ENCODE results near the gene DIPK1A.
A peak's percentile ranks its signal among the peaks of the same experiment; 100 is the strongest.

Gene DIPK1A

GRCh38 chr1:92804721-92805201 lies 156.5 kb downstream of the DIPK1A start (continued):
- TF ChIP-seq CTCF (tag by site-specific recombination; IDR thresholded peaks at IDR 0.05) (no peak), ZFHX2 (tag by site-specific recombination; conservative IDR thresholded peaks at IDR 0.05) (no peak), ZBTB21 (tag by site-specific recombination; IDR thresholded peaks at IDR 0.05) (no peak), ZNF449 (tag by site-specific recombination; IDR thresholded peaks at IDR 0.05) (no peak), ZBTB6 (tag by site-specific recombination; IDR thresholded peaks at IDR 0.05) (no peak), SETDB1 (IDR thresholded peaks at IDR 0.05; ENCODE audit: insufficient read length, low read length) (no peak), ELK4 (IDR thresholded peaks at IDR 0.05; ENCODE audit: borderline replicate concordance, low read depth, low read length) (no peak), ZFP41 (tag by site-specific recombination; IDR thresholded peaks at IDR 0.05; ENCODE audit: borderline replicate concordance) (no peak), ZXDB (tag by site-specific recombination; IDR thresholded peaks at IDR 0.05) (peak; percentile 76), GLI2 (tag by site-specific recombination; IDR thresholded peaks at IDR 0.05; ENCODE audit: borderline replicate concordance, low read depth) (no peak), ZBTB8A (tag by site-specific recombination; IDR thresholded peaks at IDR 0.05) (no peak), ZNF211 (tag by site-specific recombination; IDR thresholded peaks at IDR 0.05; ENCODE audit: low read depth) (no peak), SP7 (tag by site-specific recombination; IDR thresholded peaks at IDR 0.05) (peak; percentile 40; the same call in 1 of the 2 replicates), ZNF184 (tag by site-specific recombination; IDR thresholded peaks at IDR 0.05) (no peak), ZNF560 (tag by site-specific recombination; IDR thresholded peaks at IDR 0.05; ENCODE audit: borderline replicate concordance) (no peak), ZNF350 (tag by site-specific recombination; IDR thresholded peaks at IDR 0.05) (peak; percentile 93), PRDM6 (tag by site-specific recombination; IDR thresholded peaks at IDR 0.05) (no peak), ZNF777 (tag by site-specific recombination; IDR thresholded peaks at IDR 0.05; ENCODE audit: borderline replicate concordance) (no peak), TRIM28 (IDR thresholded peaks at IDR 0.05; ENCODE audit: borderline replicate concordance, low read length) (peak; percentile 61; the same call in 1 of the 2 replicates), SCRT2 (tag by site-specific recombination; IDR thresholded peaks at IDR 0.05) (no peak), AEBP2 (tag by site-specific recombination; IDR thresholded peaks at IDR 0.05; ENCODE audit: borderline replicate concordance) (no peak), ZEB2 (tag by site-specific recombination; IDR thresholded peaks at IDR 0.05) (peak; percentile 58; the same call in 1 of the 2 replicates), ZNF580 (tag by site-specific recombination; IDR thresholded peaks at IDR 0.05) (peak; percentile 45; the same call in 1 of the 2 replicates), ZNF521 (tag by site-specific recombination; IDR thresholded peaks at IDR 0.05) (no peak), PRDM2 (tag by site-specific recombination; IDR thresholded peaks at IDR 0.05; ENCODE audit: borderline replicate concordance) (no peak)

All from HEK293 (cell line).